Fibroblast of skin of scalp (primary cell): ENCODE data around the gene PRPS1L1.

Experiments used
- DNase-seq: peaks from one replicate; pipeline ENCODE4 v3.0.0-alpha.2; 2013

The PRPS1L1 gene

DNA sequence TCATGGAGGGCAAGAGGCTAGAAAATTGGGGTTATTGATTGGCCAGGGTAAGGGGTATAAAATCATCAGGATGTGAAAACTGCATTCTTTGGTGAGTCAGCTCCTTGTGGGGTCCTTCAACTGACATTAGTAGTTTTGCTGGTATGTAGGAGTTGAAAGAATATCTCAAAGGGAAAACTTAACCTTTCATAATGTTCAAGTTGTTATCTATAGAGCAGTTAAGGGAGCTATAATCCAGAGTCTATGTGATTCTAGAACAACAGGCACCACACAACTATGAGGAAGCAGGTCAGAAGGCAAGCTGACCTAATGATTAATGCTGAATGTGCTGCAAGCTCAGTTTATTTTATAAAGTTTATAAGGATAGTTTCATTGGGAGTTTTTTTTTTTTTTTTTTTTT lies 13.7 kb downstream of the PRPS1L1 start:
- peak; percentile 67 for DNase-seq

DNA sequence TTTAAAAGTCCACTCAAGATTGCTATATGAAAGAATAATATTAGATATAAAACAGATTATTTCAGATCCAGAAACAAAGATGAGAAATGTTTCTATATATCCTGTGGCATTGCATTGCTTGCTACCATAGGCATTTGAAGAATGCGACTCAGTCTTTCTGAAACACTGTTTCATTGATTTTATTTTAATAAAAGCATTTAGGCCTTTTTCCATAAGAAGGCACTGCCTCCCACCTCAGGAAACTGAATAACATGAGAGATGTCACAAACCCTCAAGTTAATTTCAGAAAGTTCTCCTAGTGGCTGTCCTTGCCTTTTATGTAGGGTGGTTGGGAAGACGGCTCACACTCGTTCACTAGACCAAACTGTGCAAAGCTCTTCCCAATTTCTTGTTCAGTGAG lies 23.3 kb downstream of the PRPS1L1 start:
- peak; percentile 42 for DNase-seq

DNA sequence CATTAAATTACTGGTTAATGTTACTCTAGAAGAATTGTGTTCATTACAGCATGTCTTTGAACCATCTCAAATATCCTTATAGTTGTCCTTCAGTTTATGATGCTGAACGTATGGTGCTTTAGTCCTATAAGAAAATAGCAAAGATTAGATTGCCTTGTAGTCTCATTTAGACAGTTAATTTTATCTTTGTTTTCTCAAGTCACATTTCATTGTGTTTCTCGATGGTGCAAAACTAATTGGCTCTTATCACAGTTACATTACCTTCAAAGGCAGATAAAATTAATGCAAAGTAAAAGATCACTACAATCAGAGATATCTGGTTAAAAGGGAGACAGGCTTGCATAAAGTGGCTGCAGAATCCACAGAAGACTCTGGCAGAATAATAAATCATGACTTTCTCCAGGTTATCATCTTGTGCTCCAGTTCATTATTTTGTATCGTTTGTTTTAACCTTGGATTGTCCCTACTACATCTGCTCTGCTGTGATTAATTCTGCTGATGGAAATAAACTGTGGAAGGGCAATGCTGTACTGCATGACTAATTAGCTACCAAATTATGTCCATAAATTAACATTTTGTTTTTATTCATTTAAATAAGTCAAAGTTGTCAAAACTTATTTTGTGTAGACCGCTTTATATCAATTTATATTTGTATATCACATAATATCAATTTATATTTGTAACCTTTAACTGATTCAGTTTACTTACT lies 24.2 kb downstream of the PRPS1L1 start:
- DNase-seq, result no peak

DNA sequence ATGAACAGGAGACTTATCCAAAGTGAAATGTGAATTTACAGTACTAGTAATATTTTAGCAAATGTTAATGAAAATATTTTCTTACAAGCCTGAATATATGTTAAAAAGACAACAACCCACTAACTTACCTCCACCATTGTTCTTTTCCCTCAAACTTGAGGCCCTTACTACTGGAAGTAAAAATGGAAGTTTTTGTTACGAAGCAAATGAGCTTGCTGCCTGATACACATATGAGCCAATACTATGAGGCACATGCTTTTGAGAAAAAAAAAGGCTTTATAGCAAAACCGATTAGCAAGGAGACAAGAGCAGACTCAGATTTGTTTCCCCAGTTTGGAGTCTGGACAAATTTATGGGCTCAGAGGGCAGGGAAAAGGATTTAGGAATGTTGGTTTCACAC lies 29.0 kb downstream of the PRPS1L1 start:
- no peak for DNase-seq

DNA sequence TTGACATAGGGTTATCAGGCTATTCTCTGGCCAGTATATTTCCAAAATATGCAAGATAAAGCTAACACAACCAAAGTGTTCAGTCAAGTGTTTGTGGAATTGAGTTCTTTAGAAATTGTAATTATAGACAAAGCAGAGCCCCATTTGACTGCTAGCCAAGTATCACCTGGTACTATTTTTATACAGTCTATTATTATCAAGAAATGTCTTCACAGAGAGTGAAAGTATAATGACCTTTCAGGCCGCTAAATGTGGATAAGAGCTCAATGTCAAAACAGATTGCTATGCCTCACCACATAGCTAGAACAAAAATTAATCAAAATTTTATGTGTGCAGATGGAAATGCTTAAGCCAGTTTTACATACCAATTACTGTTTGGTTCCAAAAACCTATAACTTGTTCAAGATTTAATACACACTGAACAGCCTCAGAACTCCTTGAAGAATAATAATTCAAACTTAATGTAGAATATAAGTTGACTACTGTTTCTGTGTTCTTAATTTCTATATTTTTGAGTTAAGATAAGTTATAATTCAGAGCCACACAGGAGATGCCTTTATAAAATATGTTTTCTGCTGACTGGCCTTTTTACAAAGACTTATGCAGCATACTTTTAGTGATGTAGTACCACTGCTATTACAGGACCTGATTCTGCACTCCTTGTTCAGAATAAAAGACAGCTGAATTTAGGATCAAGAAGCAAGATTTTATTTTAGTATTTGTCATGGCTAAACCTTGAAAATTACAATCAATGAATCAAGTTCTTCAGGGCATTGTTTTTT lies 31.0 kb downstream of the PRPS1L1 start:
- DNase-seq, result no peak

DNA sequence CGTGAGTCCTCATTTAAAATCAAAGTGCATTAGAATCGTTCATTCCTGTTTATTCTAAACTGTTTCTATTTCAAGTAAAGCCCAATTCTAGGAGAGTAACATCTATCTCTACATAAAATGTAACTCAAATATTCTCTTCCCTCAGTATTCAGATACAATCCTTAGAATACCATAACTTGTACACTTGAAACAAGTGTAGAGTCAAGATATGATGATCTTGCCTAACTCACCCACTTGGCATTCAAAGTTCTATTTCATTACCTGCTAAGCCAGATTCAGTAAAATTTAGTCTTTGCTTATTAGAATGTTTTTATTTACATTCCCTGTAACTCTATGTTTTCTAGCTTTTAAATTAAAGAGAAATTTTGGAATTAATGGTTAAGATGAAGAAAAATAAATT lies 31.6 kb downstream of the PRPS1L1 start:
- DNase-seq, result no peak

DNA sequence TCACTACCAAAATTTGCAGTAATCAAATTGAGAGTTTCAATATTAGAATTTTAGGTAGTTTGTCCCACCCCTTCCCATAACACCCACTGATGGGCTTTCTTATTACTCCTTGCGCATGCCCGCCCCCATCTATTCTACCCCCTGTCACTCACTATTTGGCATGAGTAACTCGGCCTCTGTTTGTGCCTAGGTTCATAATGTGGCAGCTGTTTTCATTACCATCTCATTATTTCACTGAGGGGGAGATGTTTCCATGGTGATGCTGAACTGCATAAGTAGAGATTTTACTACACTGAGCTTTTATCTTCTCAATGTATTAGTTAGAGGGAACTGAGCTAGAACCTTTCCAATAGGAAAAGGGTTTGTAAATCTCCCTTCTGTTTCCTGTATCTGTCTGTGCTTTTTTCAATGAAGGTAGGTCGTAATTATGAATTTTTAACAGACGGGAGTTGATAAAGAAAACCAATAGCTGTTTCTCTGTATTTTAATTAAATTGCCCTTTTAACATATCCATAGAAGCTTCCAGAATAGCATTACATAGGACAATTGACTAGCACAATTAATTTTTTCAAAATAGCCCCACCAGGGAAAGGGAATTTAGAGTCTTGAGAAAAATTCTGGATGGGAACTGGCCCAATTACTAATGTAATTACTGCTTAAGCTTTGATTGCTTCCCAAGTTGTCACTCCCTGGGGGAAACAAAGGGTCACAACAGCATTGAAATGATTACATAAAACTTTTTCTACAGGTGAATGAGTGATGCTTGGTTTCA lies 33.4 kb downstream of the PRPS1L1 start:
- no peak for DNase-seq

DNA sequence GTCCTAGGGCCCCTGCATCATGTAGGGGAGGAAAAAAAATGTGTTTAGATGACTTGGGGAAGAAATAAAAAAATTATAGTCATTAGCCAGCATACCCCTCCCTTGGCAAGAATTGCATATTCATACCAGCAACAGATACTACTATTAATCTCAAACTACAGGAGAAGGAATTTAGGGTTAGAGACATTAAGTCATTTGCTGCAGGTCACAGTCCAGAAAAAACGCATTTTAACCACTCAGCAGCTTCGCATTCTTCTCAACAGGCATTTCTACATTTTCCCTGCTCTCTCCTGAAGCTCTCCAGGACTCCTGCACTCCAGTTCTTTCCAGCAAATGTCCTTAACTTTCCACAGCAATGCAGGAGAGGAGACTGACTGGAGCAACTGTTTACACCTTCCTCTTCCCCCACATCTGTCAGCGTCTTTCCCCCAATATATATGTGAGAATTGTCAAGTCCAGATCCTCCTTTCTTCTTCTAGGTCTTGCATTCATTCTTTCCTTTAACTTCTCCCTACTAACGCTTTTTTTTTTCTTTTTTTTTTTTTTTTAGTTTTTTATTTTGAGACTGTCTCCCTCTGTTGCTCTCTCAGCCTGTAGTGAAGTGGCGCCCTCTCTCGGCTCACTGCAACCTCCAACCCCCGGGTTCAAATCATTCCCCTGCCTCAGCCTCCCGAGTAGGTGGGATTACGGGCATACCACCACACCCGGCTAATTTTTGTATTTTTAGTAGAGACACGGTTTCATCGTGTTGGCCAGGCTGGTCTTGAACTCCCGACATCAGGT lies 35.6 kb downstream of the PRPS1L1 start:
- no peak for DNase-seq

DNA sequence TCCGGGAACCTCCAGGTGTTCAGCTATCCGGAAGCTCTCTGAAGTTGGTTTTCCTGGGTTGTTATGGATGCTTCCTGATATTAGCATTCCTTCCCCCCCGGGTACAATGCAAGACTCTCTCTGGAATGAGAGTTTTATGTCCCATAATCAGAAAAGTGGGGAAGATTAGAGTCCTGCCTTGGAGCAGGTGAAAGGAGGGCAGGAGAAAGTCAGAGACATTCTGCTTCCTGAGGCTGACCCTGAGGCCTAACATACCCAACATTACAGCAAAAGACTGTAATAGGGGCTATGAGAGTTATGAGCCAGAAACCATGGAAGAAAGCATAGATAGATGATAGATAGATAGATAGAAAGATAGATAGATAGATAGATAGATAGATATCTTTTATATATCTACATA lies 36.9 kb downstream of the PRPS1L1 start:
- no peak for DNase-seq

DNA sequence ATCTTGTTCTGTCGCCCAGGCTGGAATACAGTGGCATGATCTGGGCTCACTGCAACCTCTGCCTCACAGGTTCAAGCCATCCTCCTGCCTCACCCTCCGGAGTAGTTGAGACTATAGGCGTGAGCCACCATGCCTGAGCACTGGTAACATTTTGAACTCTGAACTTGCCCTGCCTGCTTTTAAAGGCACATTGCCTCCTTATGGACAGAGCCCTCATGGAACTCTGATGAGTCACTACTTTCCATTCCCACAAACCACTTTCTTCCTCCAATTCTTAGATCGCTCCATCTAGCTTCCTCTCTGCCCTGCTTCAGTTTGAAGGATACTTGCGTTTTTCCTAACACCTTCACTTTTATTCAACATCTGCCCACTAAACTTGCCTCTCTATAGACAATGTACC lies 38.1 kb downstream of the PRPS1L1 start:
- peak; percentile 9 for DNase-seq

DNA sequence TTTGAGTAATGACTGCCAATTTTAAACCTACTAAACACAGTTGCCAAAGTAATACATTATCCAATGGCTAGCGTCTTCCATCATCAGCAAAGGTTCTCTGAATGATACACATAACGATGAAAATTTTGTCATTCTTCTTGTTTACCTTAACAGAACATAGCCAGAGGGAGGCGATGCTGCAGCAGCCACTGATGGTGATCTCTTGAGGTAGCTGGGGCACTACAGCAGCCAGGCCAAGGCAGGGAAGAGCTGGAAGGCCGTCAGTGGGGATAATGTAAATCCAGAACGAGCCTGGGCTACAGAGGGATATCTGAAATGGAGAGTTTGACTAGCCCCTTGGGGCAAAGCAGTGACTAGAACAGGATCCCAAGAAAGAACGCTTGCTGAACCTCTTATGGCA lies 38.8 kb downstream of the PRPS1L1 start:
- no peak for DNase-seq

DNA sequence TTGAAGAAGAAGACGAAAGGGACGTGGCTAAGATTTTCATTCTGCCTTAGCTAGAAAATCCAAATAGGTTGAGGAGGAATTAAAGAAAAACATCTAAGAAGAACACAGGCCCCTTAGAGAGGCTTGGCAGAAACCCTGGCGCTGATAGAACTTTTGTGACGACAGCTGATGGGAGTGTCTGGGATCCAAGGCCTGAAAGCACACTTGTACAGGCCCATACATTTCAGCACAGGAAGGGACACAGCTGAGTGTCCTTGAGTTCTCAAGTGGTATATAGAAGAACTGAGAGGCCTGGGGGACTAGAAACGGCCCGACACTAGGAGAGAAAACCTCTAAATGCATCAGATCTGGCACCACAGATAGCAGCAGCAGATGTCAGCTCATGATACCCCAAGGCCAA lies 39.5 kb downstream of the PRPS1L1 start:
- DNase-seq, result no peak

DNA sequence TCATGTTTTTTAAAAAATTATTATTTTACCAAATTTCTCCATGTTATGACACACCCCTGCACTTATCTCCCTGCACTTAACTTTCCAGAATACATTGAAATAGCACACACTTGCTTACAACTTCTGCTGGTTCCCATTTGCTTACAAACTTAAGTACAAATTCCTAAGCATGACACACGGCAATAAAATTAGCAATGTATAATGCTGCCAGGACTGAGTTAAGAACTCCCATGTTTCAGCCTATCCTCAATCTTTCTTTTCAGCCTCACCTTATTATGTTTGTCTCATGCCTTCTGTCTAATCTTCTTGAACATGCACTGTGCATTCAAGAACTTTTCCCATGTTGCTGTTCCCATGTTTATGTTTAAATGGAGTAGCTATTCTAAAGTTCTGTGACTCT lies 40.8 kb downstream of the PRPS1L1 start:
- peak; percentile 70 for DNase-seq

DNA sequence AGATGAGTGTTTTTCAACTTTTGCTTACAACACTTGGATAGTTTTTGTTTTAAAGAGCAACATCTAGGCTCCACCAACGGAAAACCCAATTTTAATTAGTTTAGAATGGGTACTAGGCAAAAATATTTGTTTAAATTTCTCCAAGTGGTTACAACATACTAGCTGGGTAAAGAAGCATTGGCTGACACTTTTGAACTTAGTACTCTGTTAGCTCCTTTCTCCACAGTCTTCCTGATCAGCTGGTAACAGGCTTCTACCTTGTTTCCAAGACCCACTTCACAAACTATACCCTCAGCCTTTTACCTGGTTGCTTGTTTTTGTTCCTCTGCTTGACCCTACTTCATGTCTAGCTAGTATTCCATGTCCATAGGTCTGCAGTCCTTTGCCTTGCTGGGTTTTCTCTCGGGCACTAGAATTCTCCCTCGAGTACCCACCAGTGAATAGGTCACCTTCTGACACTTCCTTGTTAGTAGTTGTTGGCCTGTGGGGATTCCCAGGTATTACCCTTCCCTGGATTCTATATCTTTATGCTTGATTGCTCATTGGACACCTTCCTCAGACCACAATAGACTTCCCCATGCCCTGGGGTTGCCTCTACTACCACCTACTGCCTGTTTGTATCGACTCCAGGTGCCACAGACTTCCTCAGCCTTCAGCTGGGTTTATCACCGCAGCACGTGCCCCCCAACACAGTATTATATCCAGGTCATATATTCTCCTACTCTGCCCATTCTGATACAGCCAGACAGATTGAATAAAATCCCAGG lies 42.0 kb downstream of the PRPS1L1 start:
- no peak for DNase-seq

DNA sequence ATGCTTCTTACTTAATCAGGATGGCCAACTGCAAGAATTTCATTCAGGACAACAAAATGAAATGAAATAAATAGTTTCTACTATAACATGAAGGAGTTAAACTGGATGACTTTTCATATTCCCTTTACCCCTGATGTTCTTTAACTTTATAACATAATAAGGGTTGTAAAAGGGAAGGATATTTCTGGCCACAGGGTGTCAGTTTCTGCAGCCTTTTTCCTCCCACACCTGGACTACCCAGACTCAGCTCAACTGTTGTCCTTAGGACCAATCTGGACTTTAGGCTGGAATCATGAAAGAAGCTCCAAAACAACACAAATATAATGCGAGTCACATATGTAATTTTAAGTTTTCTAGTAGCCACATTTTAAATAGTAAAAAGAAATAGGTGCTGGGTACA lies 43.4 kb downstream of the PRPS1L1 start:
- no peak for DNase-seq

DNA sequence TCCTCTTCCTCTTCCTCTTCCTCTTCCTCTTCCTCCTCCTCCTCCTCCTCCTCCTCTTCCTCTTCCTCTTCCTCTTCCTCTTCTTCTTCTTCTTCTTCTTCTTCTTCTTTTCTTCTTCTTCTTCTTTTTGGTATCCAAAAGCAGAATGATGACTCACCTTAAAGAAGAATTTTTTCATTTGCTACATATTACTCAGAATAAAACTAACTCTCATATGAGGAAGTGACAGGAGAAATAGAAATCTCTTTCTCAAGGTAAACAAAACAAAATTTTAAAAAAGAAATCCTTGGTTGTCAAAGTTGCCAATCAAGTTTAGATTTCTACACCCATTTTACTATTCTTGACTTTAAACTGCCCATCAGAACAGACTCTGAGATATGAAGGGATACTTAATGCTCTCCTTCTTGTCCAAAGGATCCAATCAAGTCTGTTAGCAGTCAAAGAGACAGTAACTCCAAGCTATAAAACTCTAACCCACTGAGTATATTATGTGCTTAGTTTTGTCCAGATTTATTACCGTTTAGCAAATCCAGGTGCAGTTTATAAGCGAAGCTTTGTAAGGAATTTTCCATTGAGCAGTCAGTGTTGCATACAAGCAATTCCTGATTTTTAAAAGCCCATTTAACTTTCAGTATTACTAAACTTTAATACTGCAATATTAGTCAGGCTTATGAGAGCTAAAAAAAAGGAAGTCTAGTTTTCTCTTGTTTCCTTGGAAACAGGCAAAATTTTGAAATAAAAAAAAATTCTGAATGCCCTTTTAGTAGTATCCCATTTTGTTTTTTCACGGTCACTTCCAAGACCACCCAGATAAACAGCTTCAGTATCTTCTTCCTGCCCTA lies 44.2 kb downstream of the PRPS1L1 start:
- no peak for DNase-seq

DNA sequence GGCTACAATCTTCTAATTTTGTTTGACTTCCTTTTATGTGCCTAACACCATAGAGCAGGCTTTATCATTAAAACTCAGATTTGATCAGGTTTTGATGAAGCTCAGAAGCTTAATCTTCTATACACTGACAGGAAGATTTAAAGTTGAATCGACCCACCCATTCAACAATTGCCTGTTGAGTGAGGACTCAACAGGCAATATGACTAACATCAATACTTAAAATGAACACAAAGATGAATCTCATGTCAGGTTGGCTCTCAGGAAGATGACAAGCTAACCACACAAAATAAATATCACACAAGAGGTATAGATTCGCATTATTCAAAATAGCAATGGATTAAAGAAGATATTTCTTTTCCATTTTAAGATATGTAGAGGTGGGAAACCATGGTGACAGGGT lies 50.7 kb downstream of the PRPS1L1 start:
- DNase-seq, result no peak
